IMR-90 (cell line): ENCODE measurements around the gene PCDHGA6. TPM values are rescaled to one million over a fixed set of nuclear protein-coding genes. Genes with fewer than 3 reads are reported as not detected.

Experiments
- ATAC-seq: fragments of 200-7000 bp; cut with Tn5 transposase; 2 replicates; pipeline ENCODE4 v1.9.1; 2020; ENCODE audit warnings: low read depth, mild to moderate bottlenecking, moderate library complexity
- BruUV-seq: library from RNA; stranded (reverse); fragments of 400-500 nt; replicated peaks from 2 replicates; lab custom pipeline; 2021; lab: Mats Ljungman, UMichigan
- CTCF ChIA-PET: fragments of 300-600 bp; formaldehyde crosslinking; extraction: SDS; loops from one replicate; lab custom pipeline; 2021; ENCODE audit warnings: antibody characterized with exemption; lab: Yijun Ruan, JAX
- POLR2A ChIA-PET: fragments of 300-600 bp; sonication (Branson Sonifier 250); formaldehyde crosslinking; loops from one replicate; lab custom pipeline; 2022; ENCODE audit warnings: antibody characterized with exemption; ENCODE audit not compliant: unreplicated experiment; lab: Charles Lee
- DNase-seq: peaks from one replicate; pipeline ENCODE4 v3.0.0; 2013
- H2AFZ ChIP-seq: replicated peaks from 2 replicates; pipeline ENCODE3; 2013; ENCODE audit warnings: low read length, mild to moderate bottlenecking; ENCODE audit not compliant: poor library complexity
- H2AK5ac ChIP-seq: 2 replicates; pipeline ENCODE4 v1.6.1; 2013; ENCODE audit warnings: low read depth, low read length, inconsistent platforms
- H2AK9ac ChIP-seq: replicated peaks from 2 replicates; pipeline ENCODE3; 2013; ENCODE audit warnings: mild to moderate bottlenecking, low read depth, low read length, moderate library complexity; ENCODE audit not compliant: poor library complexity
- H2BK120ac ChIP-seq: 2 replicates; pipeline ENCODE4 v1.6.1; 2013; ENCODE audit warnings: low read depth, low read length, inconsistent platforms
- H2BK15ac ChIP-seq: 3 replicates; pipeline ENCODE4 v1.6.1; 2013; ENCODE audit warnings: low read depth, low read length, inconsistent platforms
- H2BK20ac ChIP-seq: 2 replicates; pipeline ENCODE4 v1.6.1; 2013; ENCODE audit warnings: low read depth, mild to moderate bottlenecking, inconsistent platforms, low read length, moderate library complexity
- H2BK5ac ChIP-seq: 2 replicates; pipeline ENCODE4 v1.6.1; 2013; ENCODE audit warnings: mild to moderate bottlenecking, low read depth, low read length, inconsistent platforms; ENCODE audit not compliant: poor library complexity, severe bottlenecking
- H3K14ac ChIP-seq: replicated peaks from 2 replicates; pipeline ENCODE4 v1.6.1; 2013; ENCODE audit warnings: low read depth, low read length, inconsistent platforms
- H3K18ac ChIP-seq: 2 replicates; pipeline ENCODE4 v1.6.1; 2013; ENCODE audit warnings: low read depth, low read length, control low read depth
- H3K23ac ChIP-seq: 2 replicates; pipeline ENCODE4 v1.6.1; 2013; ENCODE audit warnings: low read depth, low read length, inconsistent platforms
- H3K27ac ChIP-seq: 2 replicates; pipeline ENCODE4 v1.5.1; 2013; ENCODE audit warnings: mild to moderate bottlenecking, control low read depth, low read length; ENCODE audit not compliant: insufficient read depth
- H3K27me3 ChIP-seq: 2 replicates; pipeline ENCODE4 v1.6.1; 2013; ENCODE audit warnings: low read length; ENCODE audit not compliant: control insufficient read depth, insufficient read depth
- H3K36me3 ChIP-seq: 2 replicates; pipeline ENCODE4 v1.6.1; 2013; ENCODE audit warnings: low read length, mixed read lengths; ENCODE audit not compliant: control insufficient read depth, insufficient read depth
- H3K4ac ChIP-seq: 2 replicates; pipeline ENCODE4 v1.6.1; 2013; ENCODE audit warnings: low read depth, low read length, inconsistent platforms
- H3K4me1 ChIP-seq: 2 replicates; pipeline ENCODE4 v1.6.1; 2013; ENCODE audit warnings: low read length, mixed read lengths; ENCODE audit not compliant: control insufficient read depth, insufficient read depth
- H3K4me2 ChIP-seq: 2 replicates; pipeline ENCODE4 v1.6.1; 2013; ENCODE audit warnings: low read depth, mild to moderate bottlenecking, control low read depth, low read length, moderate library complexity
- H3K4me3 ChIP-seq: 2 replicates; pipeline ENCODE4 v1.5.1; 2013; ENCODE audit warnings: low read depth, mild to moderate bottlenecking, control low read depth, low read length, moderate library complexity; ENCODE audit not compliant: insufficient read depth
- H3K56ac ChIP-seq: 2 replicates; pipeline ENCODE4 v1.6.1; 2013; ENCODE audit warnings: low read length, inconsistent platforms; ENCODE audit not compliant: insufficient read depth; ENCODE audit errors: extremely low read depth
- H3K79me1 ChIP-seq, 2 experiments: 2 replicates each; pipeline ENCODE4 v1.6.1; 2013; ENCODE audit warnings: low read length in 2 of 2, inconsistent platforms in 1 of 2, low read depth in 1 of 2
- H3K9ac ChIP-seq: 2 replicates; pipeline ENCODE4 v1.6.1; 2013; ENCODE audit warnings: low read depth, low read length, control low read depth
- H3K9me1 ChIP-seq: 2 replicates; pipeline ENCODE4 v1.6.1; 2013; ENCODE audit warnings: low read length, inconsistent platforms; ENCODE audit not compliant: insufficient read depth
- H3K9me3 ChIP-seq: 2 replicates; pipeline ENCODE4 v1.6.1; 2013; ENCODE audit warnings: low read length; ENCODE audit not compliant: control insufficient read depth, insufficient read depth
- H4K20me1 ChIP-seq: 2 replicates; pipeline ENCODE4 v1.6.1; 2013; ENCODE audit warnings: low read length, inconsistent platforms; ENCODE audit not compliant: insufficient read depth
- H4K5ac ChIP-seq: 2 replicates; pipeline ENCODE4 v1.6.1; 2013; ENCODE audit warnings: mild to moderate bottlenecking, low read depth, low read length, control low read depth
- H4K8ac ChIP-seq, 2 experiments: 2 replicates each; pipeline ENCODE4 v1.6.1; 2013; ENCODE audit warnings: low read depth in 2 of 2, low read length in 2 of 2, control low read depth in 1 of 2, inconsistent platforms in 1 of 2
- H4K91ac ChIP-seq: 2 replicates; pipeline ENCODE4 v1.6.1; 2013; ENCODE audit warnings: low read depth, low read length, inconsistent platforms; ENCODE audit not compliant: insufficient read depth
- CEBPB ChIP-seq: IDR thresholded peaks from 2 replicates; pipeline ENCODE4 v1.6.1; 2012; ENCODE audit warnings: low read depth, low read length, improper control_type of control experiment
- CHD1 ChIP-seq: IDR thresholded peaks from 2 replicates; pipeline ENCODE4 v1.6.1; 2012; ENCODE audit warnings: low read depth, low read length, improper control_type of control experiment
- FOS ChIP-seq: fragments of 150-350 bp; IDR thresholded peaks from 2 replicates; pipeline ENCODE4 v1.6.1; 2016; ENCODE audit warnings: low read depth, low read length
- MAFK ChIP-seq: IDR thresholded peaks from 2 replicates; pipeline ENCODE4 v1.6.1; 2012; ENCODE audit warnings: low read depth, low read length, improper control_type of control experiment
- MAZ ChIP-seq: IDR thresholded peaks from 2 replicates; pipeline ENCODE4 v1.6.1; 2012; ENCODE audit warnings: low read depth, mild to moderate bottlenecking, low read length, improper control_type of control experiment, moderate library complexity, borderline replicate concordance
- NFE2L2 ChIP-seq: fragments of 150-350 bp; IDR thresholded peaks from 2 replicates; pipeline ENCODE4 v1.6.1; 2016; ENCODE audit warnings: low read depth, mild to moderate bottlenecking, low read length
- POLR2A ChIP-seq: IDR thresholded peaks from 2 replicates; pipeline ENCODE4 v1.6.1; 2012; ENCODE audit warnings: mild to moderate bottlenecking, low read depth, low read length
- RAD21 ChIP-seq: IDR thresholded peaks from 2 replicates; pipeline ENCODE4 v1.6.1; 2012; ENCODE audit warnings: low read length, improper control_type of control experiment
- RCOR1 ChIP-seq: IDR thresholded peaks from 2 replicates; pipeline ENCODE4 v1.6.1; 2012; ENCODE audit warnings: mild to moderate bottlenecking, low read length, improper control_type of control experiment; ENCODE audit not compliant: insufficient replicate concordance
- SMC3 ChIP-seq: fragments of 150-350 bp; IDR thresholded peaks from 2 replicates; pipeline ENCODE4 v1.6.1; 2016; ENCODE audit warnings: low read depth, mild to moderate bottlenecking, antibody characterized with exemption, low read length, moderate library complexity
- WGBS, 2 experiments: methylation state at CpG; one replicate each; pipeline versions ENCODE4 v1.1.5 to v1.1.7; 2013; ENCODE audit warnings: missing lambda C conversion rate in 2 of 2; ENCODE audit not compliant: insufficient read length in 1 of 2; ENCODE audit errors: extremely low coverage in 2 of 2; 5-methylcytosine and 5-hydroxymethylcytosine counted together
- dilution Hi-C: fragments of 300-500 bp; cut with HindIII; formaldehyde crosslinking; loops from one replicate; pipeline ENCODE4 v1.14.3; 2018; ENCODE audit warnings: low sequenced_read_pairs; ENCODE audit not compliant: unreplicated experiment
- in situ Hi-C: fragments of 300-500 bp; cut with MboI; formaldehyde crosslinking; loops from 3 replicates; pipeline ENCODE4 v1.14.3; 2019; ENCODE audit warnings: low sequenced_read_pairs, inconsistent platforms, mixed read lengths
- intact Hi-C: fragments of 100-400 bp; cut with micrococcal nuclease; formaldehyde crosslinking; loops from 2 replicates; pipeline ENCODE4 v1.10.0; 2022
- polyA plus RNA-seq, 3 experiments: library from polyadenylated mRNA; depleted of rRNA; stranded (reverse); fragments of >200 nt; gene quantifications; 2 replicates each; pipeline ENCODE4 v1.2.3, GENCODE V29; 2012; ENCODE audit warnings: low replicate concordance in 1 of 3
- total RNA-seq: library from RNA; depleted of rRNA; stranded (reverse); fragments of >200 nt; gene quantifications from 2 replicates; pipeline ENCODE4 v1.2.3, GENCODE V29; 2012
- TF ChIP-seq, protein P1 (sequence below): fragments of 150-350 bp; IDR thresholded peaks from 2 replicates; pipeline ENCODE4 v1.6.1; 2017; ENCODE audit warnings: mild to moderate bottlenecking, antibody characterized with exemption, low read length, low read depth

Gene PCDHGA6
- total and polyA plus RNA-seq, 2 of the 4 experiments (the other 2 are of a cell fraction), result 4.1 to 4.7 TPM

GRCh38 chr5:141427783-141428426 is 54.2 kb downstream of the PCDHGA6 start:
- DNase-seq (no peak), ATAC-seq (no peak)
- H3K4me3 ChIP-seq, result no peak overlapping the region
- H2BK20ac ChIP-seq, result no peak overlapping the region
- no TSS peak for BruUV-seq
- H4K91ac ChIP-seq, result no peak overlapping the region
- TF ChIP-seq RAD21 (no peak), CHD1 (no peak), FOS (no peak), MAZ (no peak), CEBPB (no peak), RCOR1 (no peak), SMC3 (no peak), POLR2A (no peak), NFE2L2 (no peak), MAFK (no peak)
- TF ChIP-seq, protein P1, sequence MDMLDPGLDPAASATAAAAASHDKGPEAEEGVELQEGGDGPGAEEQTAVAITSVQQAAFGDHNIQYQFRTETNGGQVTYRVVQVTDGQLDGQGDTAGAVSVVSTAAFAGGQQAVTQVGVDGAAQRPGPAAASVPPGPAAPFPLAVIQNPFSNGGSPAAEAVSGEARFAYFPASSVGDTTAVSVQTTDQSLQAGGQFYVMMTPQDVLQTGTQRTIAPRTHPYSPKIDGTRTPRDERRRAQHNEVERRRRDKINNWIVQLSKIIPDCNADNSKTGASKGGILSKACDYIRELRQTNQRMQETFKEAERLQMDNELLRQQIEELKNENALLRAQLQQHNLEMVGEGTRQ, result no peak
- H3K9ac ChIP-seq, result no peak overlapping the region
- no peak overlapping the region for H3K56ac ChIP-seq
- no peak overlapping the region for H3K4me2 ChIP-seq
- 63% methylated on average over 41 of the region's 53 CpGs; no CpG with 5 or more reads in 1 of the 2 experiments for WGBS, 2 experiments
- no peak overlapping the region for H2AFZ ChIP-seq
- intact Hi-C loops, result no loop called here
- H2BK120ac ChIP-seq, result no peak overlapping the region
- H2BK15ac ChIP-seq, result no peak overlapping the region
- no peaks in the 10 kb centered on the region for H3K9me1 ChIP-seq
- no peaks in the 10 kb centered on the region for H4K20me1 ChIP-seq
- H3K79me1 ChIP-seq, result peaks cover 9 to 21% of the 10 kb centered on the region in 2 experiments; a peak in 2 of 4 replicates
- H3K27ac ChIP-seq, result no peak overlapping the region
- no peak overlapping the region for H3K23ac ChIP-seq
- no peak overlapping the region for H4K8ac ChIP-seq
- H3K9me3 ChIP-seq, result peaks cover 47% of the 10 kb centered on the region; the same call in 1 of the 2 replicates
- H3K4ac ChIP-seq, result no peak overlapping the region
- peaks cover 25% of the 10 kb centered on the region for H3K36me3 ChIP-seq
- no peak overlapping the region for H2AK5ac ChIP-seq
- H3K27me3 ChIP-seq, result no peaks in the 10 kb centered on the region
- no peak overlapping the region for H2BK5ac ChIP-seq
- no peak overlapping the region for H3K18ac ChIP-seq
- in situ Hi-C loops, result no loop called here
- H3K4me1 ChIP-seq, result no peaks in the 10 kb centered on the region
- peak overlapping the region; percentile 5 for H2AK9ac ChIP-seq
- dilution Hi-C loops, result no loop called here
- no peak overlapping the region for H3K14ac ChIP-seq
- no peak overlapping the region for H4K5ac ChIP-seq
- POLR2A ChIA-PET, result no interaction called here
- CTCF ChIA-PET, result interaction anchor here (1.0 kb wide), 1 partner anchor 9 kb away, joined by 3 read pairs; no protein-coding TSS in a partner anchor
